ENCODE data around the gene FAM200C.
"Not testable (repeated sequence)": the region's sequence is repeated elsewhere in the genome, so short reads cannot be mapped to it uniquely, and the experiment has no call there.

FAM200C gene

GRCh38 chr5:160399402-160400353, at the start of gene FAM200C:
Gene FAM200C, minus strand, starts transcription at chr5:160400054. Its CDS starts 4,564 bp downstream, at chr5:160395490.
- DNase-seq (ENCODE audit: low spot score), result peak; percentile 100

GRCh38 chr5:160449458-160449857, 49.6 kb upstream of the FAM200C start:
- DNase-seq (ENCODE audit: low spot score), result no peak

GRCh38 chr5:160448886-160449285, 49.0 kb upstream of the FAM200C start:
- DNase-seq (ENCODE audit: low spot score), result no peak

GRCh38 chr5:160445751-160446150, 45.9 kb upstream of the FAM200C start:
- DNase-seq (ENCODE audit: low spot score), result no peak

- no peak for DNase-seq (ENCODE audit: low spot score)
Observed at GRCh38 chr5:160445132-160445531, 45.3 kb upstream of the FAM200C start.

GRCh38 chr5:160444407-160444806, 44.6 kb upstream of the FAM200C start:
- no peak for DNase-seq (ENCODE audit: low spot score)

- no peak for DNase-seq (ENCODE audit: low spot score)
Observed at GRCh38 chr5:160442824-160443431, 43.1 kb upstream of the FAM200C start.

GRCh38 chr5:160441311-160441781, 41.5 kb upstream of the FAM200C start:
- no peak for DNase-seq (ENCODE audit: low spot score)

- DNase-seq (ENCODE audit: low spot score), result peak; percentile 89
Observed at GRCh38 chr5:160439205-160439600, 39.3 kb upstream of the FAM200C start.

GRCh38 chr5:160438316-160439204, 38.7 kb upstream of the FAM200C start:
- DNase-seq (ENCODE audit: low spot score), result peak; percentile 77

GRCh38 chr5:160437271-160437670, 37.4 kb upstream of the FAM200C start:
- DNase-seq (ENCODE audit: low spot score), result no peak

- DNase-seq (ENCODE audit: low spot score), result not testable (repeated sequence)
Observed at GRCh38 chr5:160436661-160437060, 36.8 kb upstream of the FAM200C start.

GRCh38 chr5:160436017-160436416, 36.2 kb upstream of the FAM200C start:
- DNase-seq (ENCODE audit: low spot score), result no peak

- no peak for DNase-seq (ENCODE audit: low spot score)
Observed at GRCh38 chr5:160435532-160435931, 35.7 kb upstream of the FAM200C start.

- no peak for DNase-seq (ENCODE audit: low spot score)
Observed at GRCh38 chr5:160434022-160434531, 34.2 kb upstream of the FAM200C start.

GRCh38 chr5:160432787-160433186, 32.9 kb upstream of the FAM200C start:
- DNase-seq (ENCODE audit: low spot score), result no peak

GRCh38 chr5:160432196-160432595, 32.3 kb upstream of the FAM200C start:
- no peak for DNase-seq (ENCODE audit: low spot score)

GRCh38 chr5:160427607-160428006, 27.8 kb upstream of the FAM200C start:
- DNase-seq (ENCODE audit: low spot score), result no peak

GRCh38 chr5:160423099-160423498, 23.2 kb upstream of the FAM200C start:
- DNase-seq (ENCODE audit: low spot score), result no peak

GRCh38 chr5:160421625-160422258, 21.9 kb upstream of the FAM200C start, which contains the start of gene PTTG1:
Gene PTTG1, plus strand, starts transcription at chr5:160421855. Its CDS starts 458 bp downstream, at chr5:160422313.
- peak; percentile 93 for DNase-seq (ENCODE audit: low spot score)

GRCh38 chr5:160420331-160420610, 20.4 kb upstream of the FAM200C start:
- DNase-seq (ENCODE audit: low spot score), result no peak

Data from AG08395 (cell line).